HG03521 (cell line): Measurements from ENCODE around the gene HIVEP3.

Experiments used
- ATAC-seq: cut with Tn5 transposase; IDR thresholded peaks from one replicate; pipeline ENCODE4 v1.9.1; 2021; ENCODE audit warnings: mild to moderate bottlenecking, moderate library complexity; ENCODE audit not compliant: unreplicated experiment

HIVEP3 gene

GRCh38 chr1:41794031-41794430, 124.7 kb downstream of the HIVEP3 start:
- no peak for ATAC-seq

DNA sequence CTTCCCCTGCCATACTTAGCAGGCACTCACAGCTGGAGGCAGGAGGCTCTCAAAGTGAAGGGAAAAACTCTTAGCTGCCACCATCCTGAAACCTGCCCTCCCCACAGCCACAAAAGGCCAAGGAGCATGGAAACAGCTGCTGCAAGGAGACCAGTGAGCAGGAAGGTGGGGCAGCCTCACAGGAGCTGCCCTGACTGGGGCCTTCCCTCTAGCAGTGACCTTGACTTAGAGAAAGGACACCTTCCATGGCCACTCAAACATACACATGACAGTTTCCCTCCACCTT, 126.3 kb downstream of the HIVEP3 start:
- no peak for ATAC-seq

- no peak for ATAC-seq
These were observed 126.8 kb downstream of the HIVEP3 start for GRCh38 chr1:41791667-41792484.

GRCh38 chr1:41790351-41790750, 128.4 kb downstream of the HIVEP3 start:
- ATAC-seq: no peak

DNA sequence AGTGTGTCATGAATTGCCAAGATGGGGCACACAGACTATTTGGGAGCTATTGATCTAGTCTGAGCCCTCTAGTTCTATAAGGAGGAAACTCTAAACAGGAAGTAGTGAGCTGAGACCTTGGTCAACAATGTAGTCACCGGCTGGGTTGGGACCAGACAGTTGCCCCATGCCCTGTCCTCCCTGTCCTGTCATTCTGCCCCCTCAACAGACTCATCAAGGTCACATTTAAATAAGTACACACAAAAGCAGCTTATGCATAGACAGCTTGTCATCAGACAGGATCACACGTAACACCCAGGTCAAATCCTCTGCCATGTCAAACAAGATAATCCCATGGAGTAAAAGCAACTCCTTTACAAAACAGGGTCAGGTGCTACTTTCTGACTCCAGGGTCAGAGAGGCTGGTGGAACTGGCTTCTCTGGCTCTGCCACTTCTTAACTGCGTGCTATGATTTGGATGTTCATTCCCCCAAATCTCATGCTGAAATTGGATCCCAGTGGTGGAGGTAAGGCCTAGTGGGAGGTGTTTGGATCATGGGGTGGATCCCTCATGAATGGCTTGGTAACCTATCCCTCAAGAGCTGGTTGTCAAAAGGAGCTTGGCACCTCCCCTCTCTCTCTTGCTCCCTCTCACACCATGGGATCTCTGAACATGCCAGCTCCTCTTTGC, 128.9 kb downstream of the HIVEP3 start:
- no peak for ATAC-seq

DNA sequence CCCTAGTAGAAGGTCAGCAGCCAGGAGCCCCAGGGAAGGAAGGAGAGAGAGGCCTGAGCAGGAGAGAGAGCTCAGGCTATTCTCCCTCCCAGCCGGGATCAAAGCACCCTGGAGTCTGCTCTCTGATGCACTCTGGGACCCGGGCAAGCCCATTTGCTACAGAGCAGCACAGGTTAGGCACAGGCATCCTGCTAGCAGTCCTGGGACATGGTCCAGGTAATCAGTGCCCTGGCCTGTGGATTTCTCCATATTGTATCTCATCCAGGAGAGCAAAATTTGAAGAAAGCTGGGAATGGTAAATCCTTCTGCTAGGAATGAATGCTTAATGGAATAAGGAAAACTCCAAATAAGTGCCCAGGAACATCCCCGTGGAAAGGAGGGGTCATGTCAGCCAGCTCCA, 130.3 kb downstream of the HIVEP3 start:
- no peak for ATAC-seq

GRCh38 chr1:41784531-41785274, 134.0 kb downstream of the HIVEP3 start:
- ATAC-seq: no peak

DNA sequence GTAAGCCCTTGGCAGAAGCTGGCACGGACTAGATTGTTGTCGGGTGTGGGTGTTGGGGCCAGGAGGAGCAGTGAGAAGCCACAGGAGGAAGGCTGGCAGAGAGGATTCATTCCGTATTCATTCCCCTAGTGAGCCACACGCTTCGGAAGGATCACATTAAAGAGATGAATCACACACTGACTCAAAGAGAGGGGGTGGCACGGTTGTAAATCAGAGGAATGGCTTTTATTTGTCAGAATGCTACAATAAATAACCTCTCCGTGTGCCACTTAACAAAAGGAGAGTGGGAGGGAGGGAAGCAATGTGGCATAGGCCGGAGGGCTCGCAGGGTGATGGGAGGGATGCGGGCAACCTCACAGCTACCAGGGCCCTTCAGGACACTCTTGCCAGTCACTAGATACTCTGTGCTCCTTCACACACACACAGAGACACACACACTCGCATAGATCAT, 135.5 kb downstream of the HIVEP3 start:
- no peak for ATAC-seq

- no peak for ATAC-seq
These were observed 137.8 kb downstream of the HIVEP3 start for GRCh38 chr1:41780916-41781315.

GRCh38 chr1:41780322-41780721, 138.4 kb downstream of the HIVEP3 start:
- no peak for ATAC-seq

DNA sequence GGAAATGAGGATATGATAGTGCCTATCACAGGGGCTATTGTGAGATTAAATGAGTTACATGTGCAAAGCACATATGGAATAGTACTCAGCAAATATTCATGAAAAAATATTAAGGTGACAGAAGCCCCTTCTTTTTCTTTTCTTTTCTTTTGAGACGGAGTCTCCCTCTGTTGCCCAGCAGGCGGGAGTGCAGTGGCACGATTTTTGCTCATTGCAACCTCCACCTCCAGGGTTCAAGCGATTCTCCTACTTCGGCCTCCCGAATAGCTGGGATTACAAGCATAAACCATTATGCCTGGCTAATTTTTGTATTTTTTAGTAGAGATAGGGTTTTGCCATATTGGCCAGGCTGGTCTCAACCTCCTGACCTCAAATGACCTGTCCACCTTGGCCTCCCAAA, 139.4 kb downstream of the HIVEP3 start:
- ATAC-seq: no peak

DNA sequence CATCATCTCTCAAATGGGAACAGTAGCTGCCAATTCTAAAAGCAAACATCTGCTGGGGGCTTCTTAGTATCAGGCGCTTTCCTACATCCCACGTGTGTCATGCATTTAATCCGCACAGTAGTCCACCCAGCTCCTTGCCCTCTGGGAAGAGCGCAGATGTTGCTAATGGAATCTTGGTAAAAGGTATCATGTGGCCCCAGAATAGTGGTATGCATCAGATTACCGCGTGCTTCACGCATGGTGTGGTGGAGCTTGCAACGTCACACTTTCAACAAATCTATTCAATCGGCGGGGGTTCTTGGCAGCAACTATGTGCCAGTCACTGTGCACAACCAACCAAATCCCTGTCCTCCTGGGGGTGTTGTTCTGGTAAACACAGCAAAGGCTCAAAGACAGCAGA, 141.0 kb downstream of the HIVEP3 start:
- ATAC-seq: no peak

GRCh38 chr1:41776891-41777441, 141.8 kb downstream of the HIVEP3 start:
- ATAC-seq: no peak

- ATAC-seq: no peak
These were observed 142.7 kb downstream of the HIVEP3 start for GRCh38 chr1:41775956-41776585.

DNA sequence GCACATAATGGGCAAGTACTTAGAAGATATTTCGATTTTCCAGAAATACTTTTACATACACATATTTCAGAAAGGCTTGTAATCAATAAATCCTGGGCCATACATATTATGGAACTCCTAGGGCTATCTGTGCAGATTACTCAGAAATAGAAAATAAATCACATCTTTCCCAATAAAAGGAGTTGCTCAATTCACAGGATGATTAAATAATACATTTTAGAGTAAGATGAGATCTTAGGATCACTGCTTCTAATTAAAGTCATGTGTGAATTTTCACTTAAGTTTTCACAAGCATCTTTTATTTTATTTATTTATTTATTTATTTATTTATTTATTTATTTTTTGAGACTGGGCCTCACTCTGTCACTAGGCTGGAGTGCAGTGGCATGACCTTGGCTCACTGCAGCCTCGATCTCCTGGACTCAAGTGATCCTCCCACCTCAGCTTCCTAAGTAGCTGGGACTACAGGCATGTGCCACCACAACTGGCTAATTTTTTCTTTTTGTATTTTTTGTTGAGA, 144.2 kb downstream of the HIVEP3 start:
- no peak for ATAC-seq

DNA sequence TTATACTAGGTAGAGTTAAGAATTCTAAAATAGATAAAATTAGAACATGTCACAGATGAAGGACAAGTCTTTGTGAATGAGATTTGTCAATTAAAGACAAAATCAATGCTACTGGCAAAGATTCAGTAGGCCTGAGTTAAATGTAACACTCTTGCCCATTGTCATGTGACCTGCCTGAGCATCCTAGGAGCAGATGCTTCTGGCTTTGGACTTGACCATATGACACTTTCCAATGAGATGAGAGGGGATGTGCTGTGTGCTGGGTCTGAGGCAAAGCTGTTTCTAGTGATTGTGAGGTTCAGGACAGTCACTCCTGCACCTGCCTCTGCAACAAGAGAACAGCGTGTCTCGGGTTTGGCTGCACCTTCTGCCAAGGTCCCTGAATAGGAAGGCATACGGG, 144.9 kb downstream of the HIVEP3 start:
- no peak for ATAC-seq

DNA sequence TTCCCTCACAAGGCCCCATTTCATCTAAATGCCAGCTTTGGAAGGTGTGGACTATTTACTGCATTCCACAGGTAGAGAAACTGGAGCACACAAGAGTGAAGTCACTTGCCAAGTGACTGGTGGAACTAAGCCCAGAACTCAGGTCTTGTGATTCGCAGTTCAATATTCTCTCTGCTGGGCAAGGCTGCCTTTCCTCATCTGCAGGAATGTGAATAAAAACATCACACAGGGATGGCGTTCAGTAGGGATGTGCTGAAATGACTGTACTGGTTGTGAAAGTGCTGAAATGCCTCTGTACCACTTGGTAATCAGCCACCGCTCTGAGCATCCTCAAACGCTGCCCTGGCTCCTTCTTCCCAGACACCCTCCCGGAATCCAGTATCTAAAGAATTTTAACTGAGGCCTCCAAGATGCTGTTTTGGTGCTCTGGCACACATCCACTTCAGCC, 145.6 kb downstream of the HIVEP3 start:
- ATAC-seq: no peak

GRCh38 chr1:41769068-41769467, 149.7 kb downstream of the HIVEP3 start:
- ATAC-seq: no peak

- ATAC-seq: no peak
These were observed 150.1 kb downstream of the HIVEP3 start for GRCh38 chr1:41768583-41768982.

- no peak for ATAC-seq
These were observed 150.9 kb downstream of the HIVEP3 start for GRCh38 chr1:41767534-41768525.
